ENCODE results near the gene ANKUB1. TPM values are rescaled to one million over a fixed set of nuclear protein-coding genes. Genes with fewer than 3 reads are reported as not detected.

Gene ANKUB1
- not detected in 2 replicates for total RNA-seq

GRCh38 chr3:149792452-149793270 is at the start of gene ANKUB1:
Gene ANKUB1 (minus strand): TSS chr3:149792554. CDS start chr3:149792366, 188 bp downstream.

GRCh38 chr3:149812606-149813366 is 20.4 kb upstream of the ANKUB1 start, which contains the start of gene RNF13:
Gene RNF13 (plus strand): TSS chr3:149813215. CDS start chr3:149846027, 32,812 bp downstream.

GRCh38 chr3:149752051-149752787 is 40.1 kb downstream of the ANKUB1 start, which contains the start of gene COMMD2:
Gene COMMD2 (minus strand): TSS chr3:149752489. CDS start chr3:149752444, 45 bp downstream.

Other genes starting within 250 kb of the ANKUB1 start
- gene WWTR1, start 134.5 kb downstream of the ANKUB1 start, total RNA-seq: 76.3 and 94.2 TPM in 2 replicates
- 24.8 and 44.6 TPM in 2 replicates for gene COMMD2, start 40.1 kb downstream of the ANKUB1 start, total RNA-seq
- gene RNF13, start 20.7 kb upstream of the ANKUB1 start, total RNA-seq: 46.4 and 53.4 TPM in 2 replicates
- gene PFN2, start 178.3 kb upstream of the ANKUB1 start, total RNA-seq: 75.7 and 88.7 TPM in 2 replicates

All from cardiac ventricle fibroblast (primary cell).